OCI-LY1 (cell line): Measurements from ENCODE around the gene NPIPB6.

Source experiments
- CTCF ChIP-seq: fragments of 200-600 bp; sonication (generic), shearing (Covaris generic); IDR thresholded peaks from 2 replicates; pipeline ENCODE4 v1.5.1; 2017; ENCODE audit warnings: mild to moderate bottlenecking, antibody characterized with exemption, low read length, moderate library complexity, mixed read lengths
- EZH2 ChIP-seq: fragments of 200-600 bp; sonication (generic), shearing (Covaris generic); IDR thresholded peaks from 2 replicates; pipeline ENCODE4 v1.8.0; 2017; ENCODE audit warnings: borderline replicate concordance, mixed run types, mild to moderate bottlenecking, antibody characterized with exemption, low read length, moderate library complexity, mixed read lengths

GRCh38 chr16:28295276-28295675 is 68.0 kb downstream of the NPIPB6 start:
- TF ChIP-seq CTCF (no peak), EZH2 (no peak)
